Hair follicular keratinocyte (primary cell): Measurements from ENCODE around the gene PRR20B. TPM values are rescaled to one million over a fixed set of nuclear protein-coding genes. Genes with fewer than 3 reads are reported as not detected.

Experiments used
- total RNA-seq: library from RNA; depleted of rRNA; stranded (reverse); fragments of >200 nt; gene quantifications from 2 replicates; pipeline ENCODE4 v1.2.3, GENCODE V29; 2015

The PRR20B gene
- total RNA-seq: not detected in 2 replicates

GRCh38 chr13:57147188-57147587 is at the start of gene PRR20B:
Gene PRR20B (plus strand): TSS chr13:57147488. CDS start chr13:57147875, 387 bp downstream.

GRCh38 chr13:57140235-57140968 is 6.9 kb upstream of the PRR20B start, which contains the start of gene PRR20A:
Gene PRR20A (plus strand): TSS chr13:57140918. CDS start chr13:57141305, 387 bp downstream.

GRCh38 chr13:57153761-57154160 is 6.5 kb downstream of the PRR20B start, which contains the start of gene PRR20C:
Gene PRR20C (plus strand): TSS chr13:57154061. CDS start chr13:57154448, 387 bp downstream.

GRCh38 chr13:57160332-57160731 is 13.0 kb downstream of the PRR20B start, which contains the start of gene PRR20D:
Gene PRR20D (plus strand): TSS chr13:57160632. CDS start chr13:57161019, 387 bp downstream.

GRCh38 chr13:57166897-57167296 is 19.6 kb downstream of the PRR20B start, which contains the start of gene PRR20E:
Gene PRR20E (plus strand): TSS chr13:57167197. CDS start chr13:57167584, 387 bp downstream.

Other genes with a start within 250 kb of the PRR20B start
- not detected in 2 replicates for gene PRR20A, start 6.6 kb upstream of the PRR20B start, total RNA-seq
- not detected in 2 replicates for gene PRR20C, start 6.6 kb downstream of the PRR20B start, total RNA-seq
- not detected in 2 replicates for gene PRR20D, start 13.1 kb downstream of the PRR20B start, total RNA-seq
- not detected in 2 replicates for gene PRR20E, start 19.7 kb downstream of the PRR20B start, total RNA-seq